Nephron progenitor cell (in vitro differentiated cells): ENCODE measurements around the gene RALGAPB.
A peak's percentile ranks its signal among the peaks of the same experiment; 100 is the strongest.
"Not testable (repeated sequence)": the region's sequence is repeated elsewhere in the genome, so short reads cannot be mapped to it uniquely, and the experiment has no call there.

Source experiments
- DNase-seq: peaks from one replicate; pipeline ENCODE4 v3.0.0; 2021
- H3K27ac Mint-ChIP-seq: 2 replicates; pipeline ENCODE4 v1.8.0; 2021; ENCODE audit warnings: mild to moderate bottlenecking, moderate library complexity, mixed read lengths
- H3K27me3 Mint-ChIP-seq: 2 replicates; pipeline ENCODE4 v1.8.0; 2021; ENCODE audit warnings: mild to moderate bottlenecking, low read depth, mixed read lengths; ENCODE audit not compliant: poor library complexity
- H3K36me3 Mint-ChIP-seq: 2 replicates; pipeline ENCODE4 v1.8.0; 2021; ENCODE audit warnings: low read depth, mixed read lengths
- H3K4me1 Mint-ChIP-seq: 2 replicates; pipeline ENCODE4 v1.8.0; 2021; ENCODE audit warnings: mixed read lengths
- H3K4me3 Mint-ChIP-seq: 2 replicates; pipeline ENCODE4 v1.8.0; 2021; ENCODE audit warnings: mild to moderate bottlenecking, moderate library complexity, mixed read lengths
- H3K9me3 Mint-ChIP-seq: 2 replicates; pipeline ENCODE4 v1.8.0; 2021; ENCODE audit warnings: mild to moderate bottlenecking, moderate library complexity, mixed read lengths
- TF ChIP-seq, protein P1 (sequence below): fragments of 200-600 bp; sonication (generic); IDR thresholded peaks from 2 replicates; pipeline ENCODE4 v1.5.0; 2021; ENCODE audit warnings: antibody characterized with exemption

The RALGAPB gene

DNA sequence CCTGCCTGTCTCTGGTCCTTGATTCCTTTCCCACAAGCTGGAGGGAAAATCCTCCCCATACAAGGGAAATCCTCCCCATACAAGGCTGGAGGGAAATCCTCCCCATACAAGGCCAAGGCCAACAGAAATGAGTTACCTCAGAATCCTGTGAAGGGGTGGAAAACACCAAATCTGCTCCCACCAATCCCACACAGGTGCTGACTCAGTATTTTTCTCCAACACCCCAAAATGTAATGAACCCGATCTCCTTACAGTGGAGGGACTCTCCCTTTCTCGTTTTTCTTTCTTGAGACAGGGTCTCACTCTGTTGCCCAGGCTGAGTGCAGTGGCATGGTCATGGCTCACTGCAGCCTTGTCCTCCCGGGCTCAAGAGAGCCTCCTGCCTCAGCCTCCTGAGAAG, 43.8 kb upstream of the RALGAPB start:
- Mint-ChIP-seq H3K27ac (no peak overlapping the region), H3K4me3 (no peak overlapping the region), H3K4me1 (peaks cover 39% of the 10 kb centered on the region), H3K36me3 (peaks cover 88% of the 10 kb centered on the region), H3K27me3 (no peaks in the 10 kb centered on the region), H3K9me3 (peaks cover 8% of the 10 kb centered on the region)
- DNase-seq: no peak
- TF ChIP-seq, protein P1, sequence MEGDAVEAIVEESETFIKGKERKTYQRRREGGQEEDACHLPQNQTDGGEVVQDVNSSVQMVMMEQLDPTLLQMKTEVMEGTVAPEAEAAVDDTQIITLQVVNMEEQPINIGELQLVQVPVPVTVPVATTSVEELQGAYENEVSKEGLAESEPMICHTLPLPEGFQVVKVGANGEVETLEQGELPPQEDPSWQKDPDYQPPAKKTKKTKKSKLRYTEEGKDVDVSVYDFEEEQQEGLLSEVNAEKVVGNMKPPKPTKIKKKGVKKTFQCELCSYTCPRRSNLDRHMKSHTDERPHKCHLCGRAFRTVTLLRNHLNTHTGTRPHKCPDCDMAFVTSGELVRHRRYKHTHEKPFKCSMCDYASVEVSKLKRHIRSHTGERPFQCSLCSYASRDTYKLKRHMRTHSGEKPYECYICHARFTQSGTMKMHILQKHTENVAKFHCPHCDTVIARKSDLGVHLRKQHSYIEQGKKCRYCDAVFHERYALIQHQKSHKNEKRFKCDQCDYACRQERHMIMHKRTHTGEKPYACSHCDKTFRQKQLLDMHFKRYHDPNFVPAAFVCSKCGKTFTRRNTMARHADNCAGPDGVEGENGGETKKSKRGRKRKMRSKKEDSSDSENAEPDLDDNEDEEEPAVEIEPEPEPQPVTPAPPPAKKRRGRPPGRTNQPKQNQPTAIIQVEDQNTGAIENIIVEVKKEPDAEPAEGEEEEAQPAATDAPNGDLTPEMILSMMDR: no peak

DNA sequence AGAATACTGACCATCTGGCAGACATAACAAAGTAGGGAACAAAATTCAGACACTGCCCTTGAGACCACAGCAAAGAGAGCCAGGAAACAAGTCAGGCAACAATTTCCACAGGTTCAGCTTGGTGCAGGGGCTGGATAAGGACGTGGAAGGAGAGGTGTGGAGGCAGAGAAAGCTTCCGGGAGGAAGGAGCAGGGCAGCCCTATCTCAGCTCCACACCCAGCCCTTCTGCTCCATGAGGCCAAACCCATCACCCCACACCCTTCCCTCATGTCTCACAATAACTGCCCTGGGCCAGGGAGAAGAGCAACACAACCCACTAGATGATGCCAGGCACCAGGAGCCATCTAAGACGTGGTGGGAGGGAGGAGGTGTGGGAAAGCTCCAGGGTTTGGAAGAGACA, 43.3 kb upstream of the RALGAPB start:
- TF ChIP-seq, protein P1: no peak
- no peak overlapping the region for H3K4me3 Mint-ChIP-seq
- peaks cover 8% of the 10 kb centered on the region for H3K9me3 Mint-ChIP-seq
- peak overlapping the region; percentile 95 for H3K27ac Mint-ChIP-seq
- peaks cover 91% of the 10 kb centered on the region for H3K36me3 Mint-ChIP-seq
- H3K27me3 Mint-ChIP-seq: no peaks in the 10 kb centered on the region
- no peak for DNase-seq
- peaks cover 44% of the 10 kb centered on the region for H3K4me1 Mint-ChIP-seq

DNA sequence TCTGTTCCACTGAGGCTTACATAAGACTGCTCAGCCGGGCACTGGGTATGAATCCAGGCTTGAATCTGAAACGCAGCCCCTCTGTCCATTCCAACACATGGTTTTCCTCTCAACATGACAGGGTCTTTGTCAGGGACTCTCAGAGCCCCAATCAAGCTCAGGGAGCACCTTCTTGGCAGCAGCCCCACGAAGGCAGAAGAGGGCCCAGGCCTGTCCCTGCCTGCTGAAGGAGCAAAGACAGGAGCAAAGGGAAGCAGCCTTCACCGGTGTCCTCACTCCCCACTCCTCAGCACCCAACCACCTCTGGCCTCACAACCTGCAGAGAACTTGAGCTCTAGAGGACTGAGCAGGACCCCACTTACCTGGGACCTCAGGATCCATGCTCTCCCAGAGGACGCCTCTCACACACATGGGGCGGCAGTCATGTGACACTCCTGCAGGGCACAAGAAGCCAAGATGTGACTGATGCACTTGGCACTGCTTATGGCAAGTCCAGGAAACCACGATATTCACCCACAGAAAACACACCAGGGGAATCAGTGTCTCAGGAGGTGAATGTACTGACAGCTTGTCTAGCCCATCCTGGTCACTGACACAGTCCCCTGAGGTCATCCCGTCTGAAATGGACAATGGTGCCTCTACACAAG, 41.8 kb upstream of the RALGAPB start:
- Mint-ChIP-seq H3K4me3 (peak overlapping the region; percentile 7), H3K27ac (peak overlapping the region; percentile 61), H3K27me3 (no peaks in the 10 kb centered on the region), H3K36me3 (peaks cover 81% of the 10 kb centered on the region), H3K4me1 (peaks cover 47% of the 10 kb centered on the region), H3K9me3 (peaks cover 8% of the 10 kb centered on the region)
- TF ChIP-seq, protein P1: no peak
- no peak for DNase-seq

DNA sequence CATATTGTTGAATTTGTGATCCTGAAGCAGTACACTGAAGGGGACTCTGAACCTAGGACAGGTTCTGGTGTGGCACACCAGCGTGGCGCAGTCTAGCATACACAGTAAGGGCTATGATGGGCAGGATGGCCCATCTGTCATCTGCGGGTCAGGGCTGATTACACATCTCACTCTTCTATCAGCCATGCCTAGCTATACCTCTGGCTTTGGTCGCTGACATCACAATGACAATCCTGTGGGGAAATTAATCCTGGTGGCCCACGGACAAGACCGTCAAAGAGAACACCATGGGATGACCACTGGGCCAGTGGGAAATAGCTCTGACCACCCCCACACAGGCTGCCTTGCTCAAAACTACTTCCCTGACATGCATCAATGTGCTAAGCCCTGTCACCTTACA, 40.4 kb upstream of the RALGAPB start:
- peak overlapping the region; percentile 25 for H3K4me3 Mint-ChIP-seq
- peaks cover 66% of the 10 kb centered on the region for H3K36me3 Mint-ChIP-seq
- no peak overlapping the region for H3K27ac Mint-ChIP-seq
- DNase-seq: no peak
- peaks cover 8% of the 10 kb centered on the region for H3K9me3 Mint-ChIP-seq
- peaks cover 40% of the 10 kb centered on the region for H3K4me1 Mint-ChIP-seq
- H3K27me3 Mint-ChIP-seq: no peaks in the 10 kb centered on the region
- TF ChIP-seq, protein P1: no peak

DNA sequence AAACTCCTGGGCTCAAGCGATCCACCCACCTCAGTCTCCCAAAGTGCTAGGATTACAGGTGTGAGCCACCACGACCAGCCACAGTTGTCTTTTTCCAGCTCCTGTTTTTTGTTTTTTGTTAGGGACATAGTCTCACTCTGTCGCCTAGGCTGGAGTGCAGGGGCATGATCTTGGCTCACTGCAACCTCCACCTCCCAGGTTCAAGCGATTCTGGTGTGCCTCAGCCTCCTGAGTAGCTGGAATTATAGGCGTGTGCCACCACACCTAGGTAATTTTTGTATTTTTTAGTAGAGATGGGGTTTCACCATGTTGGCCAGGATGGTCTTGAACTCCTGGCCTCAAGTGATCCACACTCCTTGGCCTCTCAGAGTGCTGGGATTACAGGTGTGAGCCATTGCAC, 39.8 kb upstream of the RALGAPB start:
- Mint-ChIP-seq H3K4me1 (peaks cover 40% of the 10 kb centered on the region), H3K4me3 (peak overlapping the region; percentile 93), H3K36me3 (peaks cover 61% of the 10 kb centered on the region)
- H3K9me3 Mint-ChIP-seq, DNase-seq, H3K27ac Mint-ChIP-seq, H3K27me3 Mint-ChIP-seq: not testable (repeated sequence)

DNA sequence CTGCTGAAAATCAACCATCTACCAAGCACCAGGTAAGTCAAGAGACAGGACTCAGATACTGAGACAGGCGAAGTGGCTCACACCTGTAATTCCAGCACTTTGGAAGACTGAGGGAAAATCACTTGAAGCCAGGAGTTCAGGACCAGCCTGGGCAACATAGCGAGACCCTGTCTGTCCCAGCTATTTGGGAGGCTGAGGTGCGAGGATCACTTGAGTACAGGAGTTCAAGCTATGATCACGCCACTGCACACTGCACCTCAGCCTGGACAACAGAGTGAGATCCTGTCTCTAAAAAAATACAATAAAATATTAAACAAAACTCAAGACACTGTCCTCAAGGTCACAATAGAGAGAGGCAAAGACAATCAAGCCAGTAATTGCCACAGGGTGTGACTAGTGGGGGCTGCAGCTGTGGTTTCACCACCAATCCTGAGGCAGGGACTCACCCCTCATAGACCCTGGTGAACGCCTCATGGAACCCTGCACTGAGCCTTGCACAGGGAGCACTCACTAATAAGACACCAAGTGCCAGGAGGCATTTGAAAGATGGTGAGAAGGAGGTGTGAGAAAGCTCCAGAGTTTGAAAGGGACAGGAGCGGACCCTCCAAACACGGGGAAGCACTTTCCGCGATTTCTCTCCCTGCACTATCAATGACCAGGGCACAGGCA, 39.2 kb upstream of the RALGAPB start:
- Mint-ChIP-seq H3K9me3 (peaks cover 8% of the 10 kb centered on the region), H3K27ac (no peak overlapping the region), H3K4me3 (peak overlapping the region; percentile 93)

More for the DNA sequence above, 39.2 kb upstream of the RALGAPB start:
- no peak for DNase-seq
- Mint-ChIP-seq H3K4me1 (peaks cover 40% of the 10 kb centered on the region), H3K27me3 (peaks cover 8% of the 10 kb centered on the region), H3K36me3 (peaks cover 56% of the 10 kb centered on the region)
- TF ChIP-seq, protein P1: no peak
